ENCODE results near the gene CDKAL1. TPM values are rescaled to one million over a fixed set of nuclear protein-coding genes. Genes with fewer than 3 reads are reported as not detected.

Gene CDKAL1
- total and polyA plus RNA-seq, 2 donors (not counting 3 experiments of a cell fraction or from before 2014, with no cell fraction given) = 6.1 to 20.5 TPM

- dilution Hi-C loops (cut with MboI; ENCODE audit: extremely low pct_ligation_motif_present, low sequenced_read_pairs) = no loop called here
- Histone ChIP-seq H3K9me1 (replicated peaks; ENCODE audit: control insufficient read depth, extremely low read depth, insufficient read depth, low read length) (no peaks in the 10 kb centered on the region), H3K79me2 (ENCODE audit: control insufficient read depth, insufficient read depth, low read length) (no peaks in the 10 kb centered on the region), H3K4me1 (ENCODE audit: control insufficient read depth, extremely low read depth, insufficient read depth, low read length) (peaks cover 14% of the 10 kb centered on the region), H3K27ac (ENCODE audit: insufficient read depth, low read depth, low read length) (no peak overlapping the region), H3K9me3 (replicated peaks; ENCODE audit: control insufficient read depth, insufficient read depth, low read length) (no peaks in the 10 kb centered on the region), H3K9ac (replicated peaks; ENCODE audit: extremely low read depth, insufficient read depth, low read length) (no peak overlapping the region), H4K20me1 (replicated peaks; ENCODE audit: control insufficient read depth, extremely low read depth, insufficient read depth, low read length) (no peaks in the 10 kb centered on the region), H3K4me3 (replicated peaks in 1 of 3; ENCODE audit: insufficient read depth in 1 of 3, low read depth in 1 of 3, low read length in 3 of 3) (no peak overlapping the region), H3K36me3 (ENCODE audit: control insufficient read depth in 2 of 2, extremely low read depth in 1 of 2, insufficient read depth in 2 of 2, low read length in 2 of 2) (no peaks in the 10 kb centered on the region), H3K4me2 (ENCODE audit: insufficient read depth, low read length) (no peak overlapping the region), H3K27me3 (ENCODE audit: control insufficient read depth in 2 of 2, insufficient read depth in 2 of 2, low read length in 2 of 2) (no peaks in the 10 kb centered on the region), H2AFZ (ENCODE audit: low read depth, low read length) (no peak overlapping the region)
- intact Hi-C loops (cut with micrococcal nuclease) = no loop called here
- FAIRE-seq (no peak), DNase-seq (ENCODE audit: low read depth, low spot score) (no peak)
- BruUV-seq (replicated peaks) = no TSS peak
- POLR2A ChIA-PET = no interaction called here
- CTCF ChIA-PET = no interaction called here
- no peak for TF ChIP-seq GATA2 (IDR thresholded peaks at IDR 0.05; ENCODE audit: insufficient read depth, insufficient read length, low read depth, low read length)
- TF ChIP-seq POLR2AphosphoS5 (IDR thresholded peaks at IDR 0.05; ENCODE audit: insufficient read depth, low read depth, low read length) = no peak
Observed at GRCh38 chr6:20955131-20955530, 420.9 kb downstream of the CDKAL1 start.

GRCh38 chr6:20955751-20956150, 421.5 kb downstream of the CDKAL1 start:
- DNase-seq (ENCODE audit: low read depth, low spot score) = no peak
- Histone ChIP-seq H3K4me3 (replicated peaks in 1 of 3; ENCODE audit: insufficient read depth in 1 of 3, low read depth in 1 of 3, low read length in 3 of 3) (no peak overlapping the region), H3K9me1 (replicated peaks; ENCODE audit: control insufficient read depth, extremely low read depth, insufficient read depth, low read length) (no peaks in the 10 kb centered on the region), H3K27me3 (ENCODE audit: control insufficient read depth in 2 of 2, insufficient read depth in 2 of 2, low read length in 2 of 2) (no peaks in the 10 kb centered on the region), H3K27ac (ENCODE audit: insufficient read depth, low read depth, low read length) (no peak overlapping the region), H2AFZ (ENCODE audit: low read depth, low read length) (no peak overlapping the region), H3K9ac (replicated peaks; ENCODE audit: extremely low read depth, insufficient read depth, low read length) (no peak overlapping the region), H3K79me2 (ENCODE audit: control insufficient read depth, insufficient read depth, low read length) (no peaks in the 10 kb centered on the region), H4K20me1 (replicated peaks; ENCODE audit: control insufficient read depth, extremely low read depth, insufficient read depth, low read length) (no peaks in the 10 kb centered on the region), H3K4me2 (ENCODE audit: insufficient read depth, low read length) (no peak overlapping the region), H3K9me3 (replicated peaks; ENCODE audit: control insufficient read depth, insufficient read depth, low read length) (no peaks in the 10 kb centered on the region), H3K4me1 (ENCODE audit: control insufficient read depth, extremely low read depth, insufficient read depth, low read length) (peaks cover 14% of the 10 kb centered on the region), H3K36me3 (ENCODE audit: control insufficient read depth in 2 of 2, extremely low read depth in 1 of 2, insufficient read depth in 2 of 2, low read length in 2 of 2) (no peaks in the 10 kb centered on the region)
- BruUV-seq (replicated peaks) = no TSS peak
- ChIA-PET CTCF (no interaction called here), POLR2A (no interaction called here)
- dilution Hi-C loops (cut with MboI; ENCODE audit: extremely low pct_ligation_motif_present, low sequenced_read_pairs) (no loop called here), intact Hi-C loops (cut with micrococcal nuclease) (no loop called here)
- TF ChIP-seq GATA2 (IDR thresholded peaks at IDR 0.05; ENCODE audit: insufficient read depth, insufficient read length, low read depth, low read length) (no peak), JUN (IDR thresholded peaks at IDR 0.05; ENCODE audit: borderline replicate concordance, insufficient read depth, insufficient read length, low read depth) (no peak), FOS (IDR thresholded peaks at IDR 0.05; ENCODE audit: borderline replicate concordance, insufficient read depth, low read length) (no peak), POLR2A (IDR thresholded peaks at IDR 0.05; ENCODE audit: low read depth, low read length) (no peak), MAX (IDR thresholded peaks at IDR 0.05; ENCODE audit: insufficient read depth, insufficient read length) (no peak), CTCF (IDR thresholded peaks at IDR 0.05; ENCODE audit: extremely low read depth in 1 of 2, insufficient read depth in 1 of 2, low read depth in 1 of 2, low read length in 2 of 2) (no peak), POLR2AphosphoS5 (IDR thresholded peaks at IDR 0.05; ENCODE audit: insufficient read depth, low read depth, low read length) (no peak), MYC (IDR thresholded peaks at IDR 0.05; ENCODE audit: low read depth, low read length) (no peak), EZH2 (IDR thresholded peaks at IDR 0.05; ENCODE audit: borderline replicate concordance, low read depth, low read length, severe bottlenecking) (no peak)
- FAIRE-seq = no peak
